ENCODE measurements around the gene CPNE4. TPM values are rescaled to one million over a fixed set of nuclear protein-coding genes. Genes with fewer than 3 reads are reported as not detected.

CPNE4 gene
- total RNA-seq, 1 donor from 2014 or later = 16.1 TPM

DNA sequence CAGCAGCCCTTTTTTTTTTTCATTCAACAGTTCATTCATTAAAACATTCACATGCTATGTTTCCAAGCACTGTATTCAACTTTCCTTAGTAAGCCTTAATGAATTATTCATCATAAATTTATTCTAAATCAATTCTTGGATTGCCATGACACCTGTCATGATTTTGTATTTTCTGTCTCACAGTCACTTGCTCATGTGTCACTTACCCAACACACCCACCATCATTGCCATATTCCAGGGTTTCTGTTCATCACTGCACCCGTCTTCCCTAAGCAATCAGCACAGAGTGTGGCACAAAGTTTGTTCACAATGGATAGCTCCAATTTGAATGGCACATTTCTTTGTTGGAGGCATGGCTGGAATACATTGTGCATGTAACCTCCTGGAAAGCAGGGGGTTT lies 27.2 kb downstream of the CPNE4 start:
- no peaks in the 10 kb centered on the region for H3K9me3 Mint-ChIP-seq
- no peak overlapping the region for H3K27ac Mint-ChIP-seq (ENCODE audit: unreplicated experiment)
- TF ChIP-seq, protein P1, sequence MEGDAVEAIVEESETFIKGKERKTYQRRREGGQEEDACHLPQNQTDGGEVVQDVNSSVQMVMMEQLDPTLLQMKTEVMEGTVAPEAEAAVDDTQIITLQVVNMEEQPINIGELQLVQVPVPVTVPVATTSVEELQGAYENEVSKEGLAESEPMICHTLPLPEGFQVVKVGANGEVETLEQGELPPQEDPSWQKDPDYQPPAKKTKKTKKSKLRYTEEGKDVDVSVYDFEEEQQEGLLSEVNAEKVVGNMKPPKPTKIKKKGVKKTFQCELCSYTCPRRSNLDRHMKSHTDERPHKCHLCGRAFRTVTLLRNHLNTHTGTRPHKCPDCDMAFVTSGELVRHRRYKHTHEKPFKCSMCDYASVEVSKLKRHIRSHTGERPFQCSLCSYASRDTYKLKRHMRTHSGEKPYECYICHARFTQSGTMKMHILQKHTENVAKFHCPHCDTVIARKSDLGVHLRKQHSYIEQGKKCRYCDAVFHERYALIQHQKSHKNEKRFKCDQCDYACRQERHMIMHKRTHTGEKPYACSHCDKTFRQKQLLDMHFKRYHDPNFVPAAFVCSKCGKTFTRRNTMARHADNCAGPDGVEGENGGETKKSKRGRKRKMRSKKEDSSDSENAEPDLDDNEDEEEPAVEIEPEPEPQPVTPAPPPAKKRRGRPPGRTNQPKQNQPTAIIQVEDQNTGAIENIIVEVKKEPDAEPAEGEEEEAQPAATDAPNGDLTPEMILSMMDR (conservative IDR thresholded peaks at IDR 0.05) = no peak
- H3K36me3 Mint-ChIP-seq (ENCODE audit: low read depth) = no peaks in the 10 kb centered on the region
- H3K4me1 Mint-ChIP-seq = peaks cover 15% of the 10 kb centered on the region
- no peak overlapping the region for H3K4me3 Mint-ChIP-seq
- H3K27me3 Mint-ChIP-seq (ENCODE audit: low read depth) = peaks cover 15% of the 10 kb centered on the region
- no peak for DNase-seq (ENCODE audit: low read depth, low spot score)

DNA sequence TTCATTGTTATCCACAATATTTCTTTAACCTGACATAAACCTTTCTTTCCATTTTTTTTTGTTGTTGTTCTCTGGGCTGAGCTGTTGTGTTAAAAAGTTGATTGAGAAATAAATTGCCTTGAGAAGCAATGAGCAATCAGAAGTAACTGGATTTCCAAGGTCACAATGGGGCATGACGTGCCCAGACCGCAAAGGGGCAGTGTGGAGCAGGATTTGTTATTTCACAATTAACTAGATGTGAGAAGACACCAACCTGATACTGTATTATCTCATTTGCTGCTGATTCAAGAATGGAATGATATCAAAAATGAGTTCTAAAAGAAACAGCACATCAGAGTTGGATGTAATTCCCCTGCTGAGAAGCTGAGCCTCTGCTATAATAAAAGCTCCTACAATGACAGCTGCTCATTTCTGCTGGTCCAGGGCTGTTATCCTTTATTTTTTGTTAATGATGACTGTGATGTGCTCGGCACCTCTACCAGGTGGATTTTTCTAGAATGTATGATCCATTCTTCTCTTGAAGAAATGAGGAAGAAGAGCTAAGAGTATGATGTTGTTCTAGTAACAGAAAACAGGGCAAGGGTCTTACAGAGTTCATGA lies 28.1 kb downstream of the CPNE4 start:
- Mint-ChIP-seq H3K36me3 (ENCODE audit: low read depth) (no peaks in the 10 kb centered on the region), H3K4me3 (no peak overlapping the region), H3K27me3 (ENCODE audit: low read depth) (peaks cover 15% of the 10 kb centered on the region), H3K27ac (ENCODE audit: unreplicated experiment) (no peak overlapping the region), H3K4me1 (peaks cover 11% of the 10 kb centered on the region), H3K9me3 (no peaks in the 10 kb centered on the region)
- peak; percentile 32 for DNase-seq (ENCODE audit: low read depth, low spot score)
- TF ChIP-seq, protein P1 (conservative IDR thresholded peaks at IDR 0.05) = peak; percentile 64

DNA sequence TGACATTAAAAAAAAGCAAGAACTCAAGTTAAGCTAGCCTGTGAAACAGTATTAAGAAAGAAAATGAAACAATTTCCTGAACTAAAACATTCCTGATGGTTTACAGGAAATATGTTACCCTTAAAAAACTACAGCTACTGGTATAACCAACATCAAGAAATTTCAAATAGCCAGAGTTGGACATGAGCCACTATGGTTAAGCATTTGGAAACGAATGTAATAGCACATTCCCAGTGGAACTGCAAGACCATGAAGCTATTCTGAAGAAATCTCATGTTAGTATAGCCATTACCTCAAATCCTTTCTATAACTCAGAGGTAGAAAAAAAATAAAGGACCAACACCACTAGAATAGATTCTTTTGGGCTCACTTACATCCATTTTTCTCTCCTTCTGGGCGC lies 30.2 kb downstream of the CPNE4 start:
- Mint-ChIP-seq H3K4me3 (no peak overlapping the region), H3K36me3 (ENCODE audit: low read depth) (no peaks in the 10 kb centered on the region), H3K27me3 (ENCODE audit: low read depth) (peaks cover 15% of the 10 kb centered on the region), H3K4me1 (peaks cover 12% of the 10 kb centered on the region), H3K9me3 (no peaks in the 10 kb centered on the region), H3K27ac (ENCODE audit: unreplicated experiment) (no peak overlapping the region)
- TF ChIP-seq, protein P1 (conservative IDR thresholded peaks at IDR 0.05) = no peak
- DNase-seq (ENCODE audit: low read depth, low spot score) = no peak

DNA sequence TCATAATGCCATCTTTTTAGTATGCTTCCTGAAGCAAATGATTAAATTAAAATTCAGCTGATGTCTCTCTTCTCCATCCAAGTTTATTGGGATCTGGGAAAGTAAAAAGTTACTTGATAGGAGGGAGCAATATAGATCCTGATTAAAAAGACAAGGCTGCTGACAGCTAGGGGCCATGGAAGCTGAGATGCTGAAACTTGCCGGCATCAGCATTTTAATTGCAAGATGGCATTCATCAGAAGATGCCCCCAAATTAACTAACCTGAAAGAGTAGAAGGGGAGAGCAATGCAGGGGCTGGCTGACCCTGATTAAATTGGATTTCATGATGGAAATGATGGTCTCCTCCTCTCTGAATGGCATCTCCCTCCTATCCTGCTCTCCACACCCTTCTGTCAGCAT lies 31.1 kb downstream of the CPNE4 start:
- no peak for DNase-seq (ENCODE audit: low read depth, low spot score)
- no peaks in the 10 kb centered on the region for H3K9me3 Mint-ChIP-seq
- H3K27ac Mint-ChIP-seq (ENCODE audit: unreplicated experiment) = no peak overlapping the region
- no peak overlapping the region for H3K4me3 Mint-ChIP-seq
- H3K27me3 Mint-ChIP-seq (ENCODE audit: low read depth) = peaks cover 15% of the 10 kb centered on the region
- peaks cover 12% of the 10 kb centered on the region for H3K4me1 Mint-ChIP-seq
- TF ChIP-seq, protein P1 (conservative IDR thresholded peaks at IDR 0.05) = no peak
- no peaks in the 10 kb centered on the region for H3K36me3 Mint-ChIP-seq (ENCODE audit: low read depth)

DNA sequence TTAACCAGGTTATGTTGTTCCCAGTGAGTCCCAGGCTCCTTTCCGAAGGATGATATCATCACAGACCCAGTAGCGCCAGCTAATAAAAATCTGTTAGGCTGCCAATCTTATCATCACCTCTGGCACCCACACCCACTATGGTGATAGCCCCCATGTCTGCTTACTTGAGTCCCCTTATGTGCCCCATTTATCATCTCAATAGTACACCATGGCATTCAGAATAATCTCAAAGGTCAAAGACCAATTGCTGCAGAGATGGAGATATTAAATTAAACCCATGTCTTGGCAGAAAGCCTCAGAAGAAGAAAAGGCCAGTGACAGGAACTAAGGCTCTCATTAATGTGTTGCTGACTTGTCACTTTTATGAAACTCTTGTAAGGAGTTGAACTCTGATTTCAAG lies 32.8 kb downstream of the CPNE4 start:
- Mint-ChIP-seq H3K4me1 (peaks cover 8% of the 10 kb centered on the region), H3K27ac (ENCODE audit: unreplicated experiment) (no peak overlapping the region), H3K9me3 (no peaks in the 10 kb centered on the region), H3K27me3 (ENCODE audit: low read depth) (peaks cover 10% of the 10 kb centered on the region), H3K36me3 (ENCODE audit: low read depth) (no peaks in the 10 kb centered on the region), H3K4me3 (no peak overlapping the region)
- TF ChIP-seq, protein P1 (conservative IDR thresholded peaks at IDR 0.05) = no peak
- DNase-seq (ENCODE audit: low read depth, low spot score) = no peak

Measured in neural crest cell (in vitro differentiated cells).